Endothelial cell (in vitro differentiated cells): Measurements from ENCODE around the gene DCAKD. TPM values are rescaled to one million over a fixed set of nuclear protein-coding genes. Genes with fewer than 3 reads are reported as not detected.
A peak's percentile ranks its signal among the peaks of the same experiment; 100 is the strongest.

Experiments used
- DNase-seq: peaks from one replicate; pipeline ENCODE4 v3.0.0; 2021; ENCODE audit warnings: low spot score
- H3K27ac Mint-ChIP-seq: one replicate; pipeline ENCODE4 v1.8.0; 2021; ENCODE audit warnings: mixed read lengths, inconsistent platforms; ENCODE audit not compliant: unreplicated experiment
- H3K27me3 Mint-ChIP-seq: one replicate; pipeline ENCODE4 v1.8.0; 2021; ENCODE audit warnings: mild to moderate bottlenecking, moderate library complexity, mixed read lengths, inconsistent platforms; ENCODE audit not compliant: unreplicated experiment
- H3K36me3 Mint-ChIP-seq: one replicate; pipeline ENCODE4 v1.8.0; 2021; ENCODE audit warnings: mild to moderate bottlenecking, low read depth, mixed read lengths, inconsistent platforms; ENCODE audit not compliant: unreplicated experiment
- H3K4me1 Mint-ChIP-seq: one replicate; pipeline ENCODE4 v1.8.0; 2021; ENCODE audit warnings: mild to moderate bottlenecking, mixed read lengths, inconsistent platforms; ENCODE audit not compliant: unreplicated experiment
- H3K4me3 Mint-ChIP-seq: one replicate; pipeline ENCODE4 v1.8.0; 2021; ENCODE audit warnings: mild to moderate bottlenecking, mixed read lengths, inconsistent platforms; ENCODE audit not compliant: unreplicated experiment
- H3K9me3 Mint-ChIP-seq: one replicate; pipeline ENCODE4 v1.8.0; 2021; ENCODE audit warnings: mixed read lengths, inconsistent platforms; ENCODE audit not compliant: unreplicated experiment
- total RNA-seq: library from RNA; stranded (reverse); fragmentation: NEBNext Ultra II Directional; extraction: Animal tissue kit (Norgen Biotek cat#: 25700); gene quantifications from one replicate; pipeline ENCODE4 v1.2.1, GENCODE V29; 2021; ENCODE audit not compliant: unreplicated experiment
- TF ChIP-seq, protein P1 (sequence below): fragments of 200-600 bp; sonication (generic); IDR thresholded peaks from one replicate; pipeline ENCODE4 v1.5.0; 2021; ENCODE audit warnings: antibody characterized with exemption; ENCODE audit not compliant: unreplicated experiment

Gene DCAKD
- total RNA-seq, 1 donor from 2014 or later, result 29.2 TPM

DNA sequence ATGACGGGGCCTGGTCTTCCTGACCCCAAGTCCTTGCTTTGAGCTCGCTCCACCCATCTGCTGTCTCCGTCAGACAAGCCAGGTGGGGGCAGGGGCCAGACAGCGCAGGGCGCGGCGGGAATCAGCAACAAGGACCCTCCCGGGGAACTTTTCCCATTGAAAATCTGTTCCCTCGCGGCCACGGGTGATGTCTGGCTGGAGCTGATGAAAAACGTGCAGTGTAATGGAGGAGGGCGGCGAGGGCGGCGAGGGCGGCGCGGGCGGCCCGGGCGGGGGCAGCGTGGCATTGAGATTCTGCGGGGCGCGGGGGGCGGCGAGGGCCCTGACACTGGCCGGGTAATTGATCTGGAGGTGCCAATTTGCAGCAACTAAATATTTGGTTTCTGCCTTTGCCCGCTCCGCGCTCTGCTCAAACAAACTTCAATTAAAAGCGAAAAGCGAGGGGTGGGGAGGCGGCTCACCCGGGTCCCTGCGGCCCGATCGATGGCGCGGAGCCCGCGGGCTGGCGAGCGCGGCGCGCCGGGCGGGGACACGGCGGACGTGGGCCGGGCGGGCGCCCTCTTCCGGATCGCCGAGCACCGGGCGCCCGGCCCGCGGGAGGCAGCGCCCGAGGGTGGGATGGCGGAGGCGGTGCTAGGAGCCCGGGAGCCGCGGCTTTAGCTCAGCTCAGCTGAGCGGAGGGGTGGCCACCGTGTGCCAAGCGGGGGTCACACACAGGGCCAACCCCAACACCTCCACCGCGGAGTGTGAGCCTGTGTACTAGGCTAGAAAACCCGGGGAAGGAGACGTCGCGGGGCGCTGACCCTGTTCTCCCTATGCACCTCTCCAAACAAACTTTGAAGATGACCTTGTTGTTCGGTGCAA is 32.4 kb downstream of the DCAKD start:
- H3K27ac Mint-ChIP-seq, result no peak overlapping the region
- DNase-seq, result no peak
- peaks cover 16% of the 10 kb centered on the region for H3K4me1 Mint-ChIP-seq
- TF ChIP-seq, protein P1, sequence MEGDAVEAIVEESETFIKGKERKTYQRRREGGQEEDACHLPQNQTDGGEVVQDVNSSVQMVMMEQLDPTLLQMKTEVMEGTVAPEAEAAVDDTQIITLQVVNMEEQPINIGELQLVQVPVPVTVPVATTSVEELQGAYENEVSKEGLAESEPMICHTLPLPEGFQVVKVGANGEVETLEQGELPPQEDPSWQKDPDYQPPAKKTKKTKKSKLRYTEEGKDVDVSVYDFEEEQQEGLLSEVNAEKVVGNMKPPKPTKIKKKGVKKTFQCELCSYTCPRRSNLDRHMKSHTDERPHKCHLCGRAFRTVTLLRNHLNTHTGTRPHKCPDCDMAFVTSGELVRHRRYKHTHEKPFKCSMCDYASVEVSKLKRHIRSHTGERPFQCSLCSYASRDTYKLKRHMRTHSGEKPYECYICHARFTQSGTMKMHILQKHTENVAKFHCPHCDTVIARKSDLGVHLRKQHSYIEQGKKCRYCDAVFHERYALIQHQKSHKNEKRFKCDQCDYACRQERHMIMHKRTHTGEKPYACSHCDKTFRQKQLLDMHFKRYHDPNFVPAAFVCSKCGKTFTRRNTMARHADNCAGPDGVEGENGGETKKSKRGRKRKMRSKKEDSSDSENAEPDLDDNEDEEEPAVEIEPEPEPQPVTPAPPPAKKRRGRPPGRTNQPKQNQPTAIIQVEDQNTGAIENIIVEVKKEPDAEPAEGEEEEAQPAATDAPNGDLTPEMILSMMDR, result no peak
- peaks cover 4% of the 10 kb centered on the region for H3K36me3 Mint-ChIP-seq
- H3K27me3 Mint-ChIP-seq, result peaks cover 13% of the 10 kb centered on the region
- no peaks in the 10 kb centered on the region for H3K9me3 Mint-ChIP-seq
- H3K4me3 Mint-ChIP-seq, result peak overlapping the region; percentile 83

GRCh38 chr17:45018514-45018847 is 33.0 kb downstream of the DCAKD start:
- peaks cover 12% of the 10 kb centered on the region for H3K27me3 Mint-ChIP-seq
- peak overlapping the region; percentile 83 for H3K4me3 Mint-ChIP-seq
- TF ChIP-seq, protein P1, result no peak
- H3K36me3 Mint-ChIP-seq, result no peaks in the 10 kb centered on the region
- no peak overlapping the region for H3K27ac Mint-ChIP-seq
- no peaks in the 10 kb centered on the region for H3K9me3 Mint-ChIP-seq
- peaks cover 14% of the 10 kb centered on the region for H3K4me1 Mint-ChIP-seq
- no peak for DNase-seq

DNA sequence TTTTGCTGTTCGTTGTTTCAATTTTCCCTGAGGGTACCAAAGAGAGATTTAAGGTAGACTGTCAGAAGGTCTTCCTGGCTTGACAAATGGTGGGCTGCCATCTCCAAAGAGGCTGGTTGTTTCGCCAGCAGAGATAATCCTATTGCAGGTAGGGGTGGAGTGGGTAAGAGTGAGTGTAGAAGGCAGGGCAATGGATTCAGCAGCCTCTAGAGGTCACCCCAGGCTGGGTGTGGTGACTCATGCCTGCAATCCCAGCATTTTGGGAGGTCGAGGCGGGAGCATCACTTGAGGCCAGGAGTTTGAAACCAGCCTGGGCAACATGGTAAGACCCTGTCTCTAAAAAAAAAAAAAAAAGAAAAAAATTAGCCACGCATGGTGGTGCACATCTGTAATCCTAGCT is 34.6 kb downstream of the DCAKD start:
- no peak for DNase-seq
- Mint-ChIP-seq H3K4me1 (peaks cover 14% of the 10 kb centered on the region), H3K4me3 (no peak overlapping the region), H3K27me3 (peaks cover 12% of the 10 kb centered on the region), H3K27ac (no peak overlapping the region), H3K36me3 (no peaks in the 10 kb centered on the region), H3K9me3 (no peaks in the 10 kb centered on the region)
- TF ChIP-seq, protein P1, result no peak

DNA sequence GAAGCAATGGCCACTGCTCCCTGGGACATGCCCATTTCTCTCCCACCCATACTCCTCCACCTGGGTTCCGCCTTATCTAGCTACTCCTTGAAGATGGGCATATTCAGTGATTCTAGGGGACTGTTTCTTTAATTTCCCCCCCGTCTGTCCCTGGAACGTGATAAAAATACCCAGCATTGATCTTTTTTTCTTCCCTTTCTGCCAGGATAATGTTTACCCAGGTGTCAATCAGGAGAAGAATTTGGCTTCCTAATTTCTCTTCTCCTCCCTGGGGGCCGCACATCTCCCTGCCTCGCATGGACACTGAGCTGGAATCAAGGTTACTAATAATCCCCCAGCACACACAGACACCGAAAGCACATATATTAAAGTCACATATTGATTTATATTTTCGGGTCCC is 35.2 kb downstream of the DCAKD start:
- Mint-ChIP-seq H3K27me3 (peaks cover 9% of the 10 kb centered on the region), H3K9me3 (no peaks in the 10 kb centered on the region), H3K4me1 (peaks cover 11% of the 10 kb centered on the region), H3K36me3 (no peaks in the 10 kb centered on the region), H3K4me3 (no peak overlapping the region), H3K27ac (no peak overlapping the region)
- no peak for DNase-seq
- TF ChIP-seq, protein P1, result no peak
